Measurements from ENCODE around the gene DYRK1A.

Gene DYRK1A

DNA sequence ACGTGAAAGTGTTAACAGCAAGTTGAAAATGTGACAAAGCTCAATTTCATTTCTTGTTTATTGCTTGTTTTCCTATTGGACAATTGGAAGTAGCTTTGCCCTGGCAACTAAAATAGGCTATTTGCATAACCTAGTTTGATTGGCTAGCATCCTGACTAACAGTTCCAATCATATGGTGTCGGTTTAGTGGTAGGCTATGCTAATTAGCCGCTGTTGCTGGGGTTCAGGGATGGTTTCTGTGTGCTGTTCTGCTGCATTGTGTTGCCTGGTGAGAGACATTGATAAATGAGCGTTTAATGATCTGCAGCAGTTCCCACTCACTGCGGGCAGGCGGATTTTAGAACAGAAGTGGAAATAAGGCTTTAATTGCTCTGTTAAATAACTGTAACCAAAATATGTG, 68.5 kb downstream of the DYRK1A start:
- TF ChIP-seq, protein P1, sequence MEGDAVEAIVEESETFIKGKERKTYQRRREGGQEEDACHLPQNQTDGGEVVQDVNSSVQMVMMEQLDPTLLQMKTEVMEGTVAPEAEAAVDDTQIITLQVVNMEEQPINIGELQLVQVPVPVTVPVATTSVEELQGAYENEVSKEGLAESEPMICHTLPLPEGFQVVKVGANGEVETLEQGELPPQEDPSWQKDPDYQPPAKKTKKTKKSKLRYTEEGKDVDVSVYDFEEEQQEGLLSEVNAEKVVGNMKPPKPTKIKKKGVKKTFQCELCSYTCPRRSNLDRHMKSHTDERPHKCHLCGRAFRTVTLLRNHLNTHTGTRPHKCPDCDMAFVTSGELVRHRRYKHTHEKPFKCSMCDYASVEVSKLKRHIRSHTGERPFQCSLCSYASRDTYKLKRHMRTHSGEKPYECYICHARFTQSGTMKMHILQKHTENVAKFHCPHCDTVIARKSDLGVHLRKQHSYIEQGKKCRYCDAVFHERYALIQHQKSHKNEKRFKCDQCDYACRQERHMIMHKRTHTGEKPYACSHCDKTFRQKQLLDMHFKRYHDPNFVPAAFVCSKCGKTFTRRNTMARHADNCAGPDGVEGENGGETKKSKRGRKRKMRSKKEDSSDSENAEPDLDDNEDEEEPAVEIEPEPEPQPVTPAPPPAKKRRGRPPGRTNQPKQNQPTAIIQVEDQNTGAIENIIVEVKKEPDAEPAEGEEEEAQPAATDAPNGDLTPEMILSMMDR (conservative IDR thresholded peaks at IDR 0.05; ENCODE audit: low read length), result no peak
- DNase-seq (ENCODE audit: low read depth), result peak; percentile 93

DNA sequence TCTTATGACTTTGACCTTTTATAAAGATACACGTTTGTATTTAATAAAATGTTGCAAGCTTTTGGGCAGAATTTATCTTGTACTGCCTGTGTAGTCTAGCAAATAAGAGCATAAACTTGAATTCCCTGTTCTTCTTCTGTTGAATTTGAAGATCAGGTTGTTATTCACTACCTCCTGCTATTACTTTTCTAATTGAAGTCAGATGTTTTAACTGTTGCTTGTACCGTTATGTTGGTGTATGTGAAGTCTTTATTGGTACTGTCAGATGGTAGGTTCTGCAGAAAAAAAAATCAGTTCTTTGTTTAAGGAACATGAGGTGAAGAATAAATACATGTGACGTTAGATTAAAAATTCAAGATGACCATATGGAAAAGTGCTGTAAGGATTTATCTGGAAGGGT, 69.1 kb downstream of the DYRK1A start:
- TF ChIP-seq, protein P1 (conservative IDR thresholded peaks at IDR 0.05; ENCODE audit: low read length), result no peak
- no peak overlapping the region for H3K4me3 ChIP-seq (ENCODE audit: low read length)

More for the DNA sequence above, 68.5 kb downstream of the DYRK1A start:
- H3K4me3 ChIP-seq (ENCODE audit: low read length), result no peak overlapping the region

DNA sequence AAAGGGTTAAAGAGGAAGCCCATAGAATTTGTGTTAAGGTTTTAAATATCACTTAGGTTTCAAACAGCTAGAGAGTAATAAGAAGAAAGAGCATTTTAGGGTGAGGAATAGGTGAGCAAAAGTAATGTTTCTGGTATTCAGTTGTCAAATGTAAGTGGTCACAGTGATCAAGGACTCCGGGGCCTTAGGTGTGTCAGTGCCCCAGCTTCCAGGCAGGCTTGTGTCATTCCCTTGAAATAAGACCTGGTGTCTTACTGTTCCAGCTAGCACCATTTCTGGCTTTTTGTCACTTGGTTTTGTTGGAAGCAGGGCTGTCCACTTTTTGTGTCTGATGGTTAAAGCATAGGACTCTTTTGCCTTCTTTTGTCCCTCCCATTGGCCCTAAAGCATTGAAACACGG, 69.6 kb downstream of the DYRK1A start:
- H3K4me3 ChIP-seq (ENCODE audit: low read length), result no peak overlapping the region
- no peak for DNase-seq (ENCODE audit: low read depth)
- TF ChIP-seq, protein P1 (conservative IDR thresholded peaks at IDR 0.05; ENCODE audit: low read length), result no peak

More for the DNA sequence above, 69.1 kb downstream of the DYRK1A start:
- DNase-seq (ENCODE audit: low read depth), result no peak

DNA sequence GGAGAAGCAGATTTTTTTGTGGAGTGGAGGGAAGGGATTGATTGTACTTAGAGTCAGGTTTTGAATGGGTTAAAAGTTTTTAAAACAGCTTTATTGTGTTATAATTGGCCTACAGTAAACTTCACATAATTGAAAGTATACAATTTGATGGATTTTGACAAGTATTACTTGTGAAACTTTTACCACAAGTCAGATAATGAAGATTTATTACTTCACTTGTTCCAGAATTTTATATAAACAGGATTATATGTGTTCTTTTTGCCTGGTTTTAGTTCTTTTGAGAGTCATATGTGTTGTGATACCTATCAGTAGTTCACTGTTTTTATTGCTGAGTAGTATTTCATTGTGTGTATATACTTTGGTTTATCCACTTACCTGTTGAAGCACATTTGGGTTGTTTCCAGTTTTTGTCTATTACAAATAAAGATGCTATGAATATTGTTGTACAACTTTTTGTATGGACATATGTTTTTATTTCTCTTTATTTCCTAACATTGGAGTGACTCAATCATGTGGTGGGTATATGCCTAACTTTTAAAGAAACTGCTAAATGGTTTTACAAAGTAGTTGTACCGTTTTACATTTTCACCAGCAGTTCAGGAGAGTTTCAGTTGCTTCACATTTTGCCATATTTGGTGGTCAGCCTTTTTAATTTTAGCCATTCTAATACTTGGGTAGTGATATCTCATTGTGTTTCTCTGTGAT, 71.0 kb downstream of the DYRK1A start:
- TF ChIP-seq, protein P1 (conservative IDR thresholded peaks at IDR 0.05; ENCODE audit: low read length), result no peak
- H3K4me3 ChIP-seq (ENCODE audit: low read length), result no peak overlapping the region
- peak; percentile 52 for DNase-seq (ENCODE audit: low read depth)

DNA sequence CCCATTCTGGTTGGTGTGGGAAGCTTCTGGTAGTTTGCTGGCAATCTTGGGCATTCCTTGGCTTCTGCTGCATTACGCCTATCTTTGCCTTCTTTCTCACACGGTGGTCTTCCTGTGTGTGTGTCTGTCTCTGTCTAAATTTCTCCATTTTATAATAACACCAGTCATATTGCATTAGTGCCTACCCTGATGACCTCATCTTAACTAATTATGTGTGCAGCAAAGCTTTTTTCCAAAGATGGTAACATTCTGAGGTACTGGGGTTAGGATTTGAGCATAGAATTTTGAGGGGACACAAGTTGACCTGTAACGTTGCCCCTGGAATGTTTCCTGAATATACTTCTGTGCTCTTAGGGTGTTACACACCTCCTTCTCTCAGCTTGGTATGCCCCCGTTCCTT, 77.1 kb downstream of the DYRK1A start:
- no peak for DNase-seq (ENCODE audit: low read depth)
- H3K4me3 ChIP-seq (ENCODE audit: low read length), result no peak overlapping the region
- TF ChIP-seq, protein P1 (conservative IDR thresholded peaks at IDR 0.05; ENCODE audit: low read length), result no peak

DNA sequence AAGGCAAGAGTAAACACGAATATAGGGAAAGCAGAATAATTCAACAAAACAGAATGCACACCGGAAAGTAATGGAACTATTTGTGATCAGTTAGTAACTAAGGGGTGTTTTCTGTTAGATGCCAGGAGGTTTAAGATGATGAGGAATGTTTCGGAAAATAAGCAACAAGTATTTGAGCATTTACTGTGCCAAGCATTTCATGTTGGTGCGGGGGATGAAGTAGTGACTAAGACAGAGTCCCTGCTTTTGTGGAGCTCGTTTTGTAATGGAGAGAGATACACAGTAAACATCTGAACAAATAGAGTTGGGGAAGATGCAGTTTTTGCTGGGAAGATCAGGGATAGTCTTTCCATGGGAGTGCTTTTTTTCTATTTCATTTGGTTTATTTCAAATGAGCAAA, 78.7 kb downstream of the DYRK1A start:
- peak; percentile 79 for DNase-seq (ENCODE audit: low read depth)

DNA sequence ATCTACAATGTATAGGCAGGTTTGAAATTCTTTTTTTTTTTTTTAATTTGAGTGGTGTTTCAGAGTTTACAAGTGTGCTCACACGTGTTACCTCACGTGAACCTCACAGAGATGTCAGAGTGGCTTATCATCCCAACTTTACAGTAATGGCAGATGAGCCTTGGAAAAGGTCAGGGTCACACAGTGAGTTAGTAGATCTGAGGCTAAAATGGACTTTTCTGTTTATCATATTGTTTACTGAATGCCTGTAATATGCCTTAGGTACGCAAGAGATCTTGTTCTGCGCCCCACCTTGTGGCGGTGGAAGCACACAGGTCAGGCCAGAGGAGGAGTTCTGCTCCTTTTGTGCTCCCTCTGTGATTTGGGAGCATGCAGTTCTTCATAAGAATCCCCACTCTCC, 80.0 kb downstream of the DYRK1A start:
- DNase-seq (ENCODE audit: low read depth), result no peak
- H3K4me3 ChIP-seq (ENCODE audit: low read length), result no peak overlapping the region
- TF ChIP-seq, protein P1 (conservative IDR thresholded peaks at IDR 0.05; ENCODE audit: low read length), result no peak

More for the DNA sequence above, 78.7 kb downstream of the DYRK1A start:
- H3K4me3 ChIP-seq (ENCODE audit: low read length), result no peak overlapping the region
- TF ChIP-seq, protein P1 (conservative IDR thresholded peaks at IDR 0.05; ENCODE audit: low read length), result no peak
